HG03432 (cell line): Measurements from ENCODE around the gene SCYGR8.
"Not testable (repeated sequence)": the region's sequence is repeated elsewhere in the genome, so short reads cannot be mapped to it uniquely, and the experiment has no call there.

Experiments
- ATAC-seq: cut with Tn5 transposase; IDR thresholded peaks from one replicate; pipeline ENCODE4 v1.9.1; 2021; ENCODE audit warnings: mild to moderate bottlenecking, moderate library complexity; ENCODE audit not compliant: unreplicated experiment

The SCYGR8 gene, protein sequence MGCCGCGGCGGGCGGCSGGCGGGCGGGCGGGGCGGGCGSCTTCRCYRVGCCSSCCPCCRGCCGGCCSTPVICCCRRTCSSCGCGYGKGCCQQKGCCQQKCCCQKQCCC

DNA sequence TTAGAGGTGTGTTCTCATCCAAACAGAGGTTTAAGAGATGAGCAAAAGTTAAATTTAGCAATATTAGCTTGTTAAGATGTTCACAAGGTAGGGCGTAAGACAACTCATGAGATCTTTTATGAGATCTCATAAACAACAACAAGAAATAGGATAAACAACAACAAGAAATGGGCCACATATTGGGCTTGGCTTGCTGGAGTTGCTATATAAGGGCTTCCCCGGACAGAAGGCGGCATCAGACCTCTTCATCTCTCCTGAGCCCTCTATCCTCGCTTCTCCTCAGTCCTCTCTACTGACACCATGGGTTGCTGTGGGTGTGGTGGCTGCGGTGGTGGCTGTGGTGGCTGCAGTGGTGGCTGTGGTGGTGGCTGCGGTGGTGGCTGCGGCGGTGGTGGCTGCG, at the start of gene SCYGR8:
TSS of gene SCYGR8 (plus strand) at position 301 of the 400 bp plus-strand sequence. CDS start at position 301, 0 bp downstream.
- no peak for ATAC-seq

DNA sequence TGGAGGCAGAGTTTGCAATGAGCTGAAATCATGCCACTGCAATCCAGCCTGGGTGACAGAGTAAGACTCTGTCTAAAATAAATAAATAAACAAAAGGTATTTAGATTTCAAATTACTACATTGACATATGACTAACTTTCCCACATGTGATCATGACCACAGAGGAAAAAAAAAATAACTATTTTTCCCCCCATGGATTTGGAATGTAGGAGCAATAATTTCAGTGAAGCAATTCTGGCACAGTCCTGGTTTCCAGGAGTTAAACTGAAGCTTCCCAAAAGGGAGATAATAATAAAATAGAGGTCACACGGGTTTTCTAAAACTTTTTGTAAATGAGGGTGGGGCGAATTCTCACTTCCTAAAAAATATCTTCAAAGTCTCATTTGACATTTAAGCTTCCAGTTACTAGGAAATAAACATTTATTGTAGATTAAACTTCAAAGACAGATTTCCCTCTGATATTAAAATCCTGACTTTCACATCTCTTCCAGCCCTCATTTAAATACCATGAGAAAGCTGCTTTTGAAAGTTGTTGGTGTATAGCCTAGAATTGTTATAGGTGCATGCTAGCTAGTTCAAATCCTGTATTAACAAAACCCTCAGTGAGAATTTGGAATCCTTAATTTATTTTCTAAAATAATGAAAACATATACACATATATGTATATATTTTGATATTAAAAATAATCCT, 48.6 kb upstream of the SCYGR8 start:
- ATAC-seq, result no peak

DNA sequence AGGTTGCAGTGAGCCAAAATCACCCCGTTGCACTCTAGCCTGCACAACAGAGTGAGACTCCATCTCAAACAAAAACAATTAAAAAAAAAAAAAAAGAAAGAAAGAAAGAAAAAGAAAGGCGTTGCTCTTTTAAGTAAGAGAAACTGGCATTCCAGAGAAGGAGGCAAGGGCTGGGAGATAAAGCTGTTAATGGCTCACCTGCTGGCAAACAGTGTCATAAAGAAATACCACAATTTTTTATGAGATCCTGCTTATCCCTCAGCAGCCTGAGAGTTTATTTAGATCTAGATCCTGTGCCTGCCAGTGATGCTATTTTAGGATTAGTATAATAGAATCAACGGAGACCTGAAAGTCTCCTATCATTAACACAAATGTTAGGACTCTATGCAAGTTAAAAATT, 44.1 kb upstream of the SCYGR8 start:
- ATAC-seq, result no peak

DNA sequence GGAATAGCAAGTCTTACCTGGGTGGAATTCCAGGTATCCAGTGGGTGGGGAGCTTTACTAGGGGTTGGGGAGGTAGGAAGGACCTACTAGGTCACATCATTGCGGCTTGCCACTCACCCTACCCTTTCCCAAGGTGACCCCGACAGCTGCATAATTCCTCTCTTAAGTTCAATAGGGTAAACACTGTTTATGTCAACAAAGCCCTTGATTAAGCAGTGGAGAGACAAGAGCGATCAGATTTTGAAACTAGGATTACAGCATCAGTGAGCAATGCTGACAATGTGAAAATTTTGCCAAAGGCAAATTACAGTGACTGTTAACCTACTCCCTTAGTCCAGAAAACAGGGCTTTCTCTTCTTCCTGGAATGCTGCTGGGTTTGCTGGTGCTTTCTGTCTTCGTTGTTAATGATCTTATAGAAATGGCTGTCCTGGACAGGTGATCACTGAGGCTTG, 42.4 kb upstream of the SCYGR8 start:
- ATAC-seq, result no peak

DNA sequence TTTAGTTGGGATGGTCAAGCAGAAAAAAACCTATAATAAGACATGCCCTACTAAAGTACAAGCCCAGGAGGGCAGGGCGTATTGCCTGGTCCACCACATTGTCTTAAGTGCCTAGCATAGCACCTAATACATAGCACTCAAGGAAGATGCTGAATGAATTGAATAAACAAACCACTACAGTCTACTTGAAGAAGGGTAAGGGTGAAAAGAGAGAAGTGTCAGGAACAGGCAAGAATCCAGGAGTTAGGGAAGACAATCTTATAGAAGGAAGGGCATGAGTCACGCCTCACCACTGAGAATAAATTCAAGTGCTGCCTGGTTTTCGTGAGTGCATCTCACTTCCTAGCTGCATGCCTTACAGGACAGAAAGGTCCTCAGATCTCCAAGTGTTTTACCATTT, 41.7 kb upstream of the SCYGR8 start:
- no peak for ATAC-seq

DNA sequence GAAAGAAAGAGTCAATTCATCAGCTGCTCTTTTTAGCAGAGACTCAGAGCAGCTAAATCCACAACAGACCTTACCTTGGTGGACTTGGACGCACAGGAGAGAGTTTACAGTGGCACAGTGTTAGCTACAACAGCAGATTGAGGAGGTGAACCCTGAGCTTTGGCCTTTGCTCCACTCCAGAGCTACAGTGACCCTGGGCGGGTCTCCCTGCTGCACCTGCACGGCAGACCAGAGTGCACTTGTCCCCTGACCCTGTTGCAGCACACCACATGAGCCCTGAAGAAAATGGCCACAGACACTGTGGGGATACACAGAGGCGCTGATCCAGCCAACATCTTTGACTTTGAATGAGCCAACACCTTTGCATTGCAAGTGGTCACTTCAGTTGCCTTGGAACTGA, 38.8 kb upstream of the SCYGR8 start:
- ATAC-seq, result no peak

DNA sequence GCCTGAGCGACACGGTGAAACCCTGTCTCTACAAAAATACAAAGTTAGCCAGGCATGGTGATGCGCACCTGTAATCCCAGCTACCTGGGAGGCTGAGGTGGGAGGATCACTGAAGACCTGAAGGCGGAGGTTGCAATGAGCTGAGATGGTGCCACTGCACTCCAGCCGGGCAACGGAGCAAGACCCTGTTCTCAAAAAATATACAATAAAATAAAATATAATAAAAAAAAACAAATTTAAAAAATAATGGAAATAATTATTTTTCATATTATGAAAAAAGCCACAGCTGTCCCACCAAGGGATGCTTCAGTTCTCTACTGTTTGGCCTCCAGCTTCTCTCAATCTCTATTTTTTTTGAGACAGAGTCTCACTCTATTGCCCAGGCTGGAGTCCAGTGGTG, 38.3 kb upstream of the SCYGR8 start:
- ATAC-seq, result no peak

DNA sequence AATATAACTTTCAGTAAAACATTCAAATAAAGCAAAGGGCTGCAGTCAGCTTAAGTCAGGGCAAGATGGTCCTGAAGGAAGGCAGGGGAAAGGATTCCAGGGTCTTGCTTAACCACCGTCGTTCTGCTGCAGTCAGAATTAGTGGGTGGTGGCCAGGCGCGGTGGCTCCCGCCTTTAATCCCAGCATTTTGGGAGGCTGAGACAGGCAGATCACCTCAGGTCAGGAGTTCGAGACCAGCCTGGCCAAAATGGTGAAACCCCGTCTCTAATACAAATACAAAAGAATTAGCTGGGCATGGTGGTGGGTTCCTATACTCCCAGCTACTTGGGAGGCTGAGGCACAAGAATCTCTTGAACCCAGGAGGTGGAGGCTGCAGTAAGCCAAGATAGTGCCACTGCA, 34.7 kb upstream of the SCYGR8 start:
- no peak for ATAC-seq

DNA sequence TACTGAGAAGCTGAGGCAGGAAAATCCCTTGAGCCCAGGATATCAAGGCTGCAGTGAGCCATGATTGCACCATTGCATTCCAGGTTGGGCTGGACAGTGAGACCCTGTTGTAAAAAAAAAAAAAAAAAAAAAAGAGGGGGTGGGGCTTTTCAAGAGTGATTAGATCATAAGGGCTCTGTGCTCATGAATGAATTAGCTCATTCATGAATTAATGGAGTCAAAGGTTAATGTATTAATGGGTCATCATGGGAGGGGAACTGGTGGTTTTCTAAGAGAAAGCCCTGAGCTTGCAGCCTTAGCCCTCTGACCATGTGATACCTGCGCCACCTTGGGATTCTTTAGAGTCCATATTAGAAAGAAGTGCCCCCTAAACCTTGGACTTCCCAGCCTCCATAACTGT, 32.4 kb upstream of the SCYGR8 start:
- ATAC-seq, result no peak

DNA sequence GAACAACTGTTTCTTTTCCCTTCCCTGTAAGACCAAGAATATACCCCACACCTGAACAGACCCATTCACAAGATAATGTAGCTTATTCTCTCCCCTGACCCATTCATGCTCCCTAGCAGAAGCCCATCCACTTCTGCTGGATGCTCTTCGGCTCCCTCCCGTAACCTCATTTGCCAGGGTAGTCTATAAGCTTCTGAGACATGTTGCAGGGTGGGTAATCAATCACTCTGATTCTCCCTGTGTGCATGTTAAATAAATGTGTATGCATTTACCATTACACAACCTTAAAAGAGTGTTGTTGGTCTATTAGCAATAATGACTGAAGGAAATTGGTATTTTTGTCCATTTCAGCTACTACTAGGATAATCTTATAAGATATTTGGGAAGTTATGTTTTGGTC, 29.2 kb upstream of the SCYGR8 start:
- ATAC-seq, result no peak

DNA sequence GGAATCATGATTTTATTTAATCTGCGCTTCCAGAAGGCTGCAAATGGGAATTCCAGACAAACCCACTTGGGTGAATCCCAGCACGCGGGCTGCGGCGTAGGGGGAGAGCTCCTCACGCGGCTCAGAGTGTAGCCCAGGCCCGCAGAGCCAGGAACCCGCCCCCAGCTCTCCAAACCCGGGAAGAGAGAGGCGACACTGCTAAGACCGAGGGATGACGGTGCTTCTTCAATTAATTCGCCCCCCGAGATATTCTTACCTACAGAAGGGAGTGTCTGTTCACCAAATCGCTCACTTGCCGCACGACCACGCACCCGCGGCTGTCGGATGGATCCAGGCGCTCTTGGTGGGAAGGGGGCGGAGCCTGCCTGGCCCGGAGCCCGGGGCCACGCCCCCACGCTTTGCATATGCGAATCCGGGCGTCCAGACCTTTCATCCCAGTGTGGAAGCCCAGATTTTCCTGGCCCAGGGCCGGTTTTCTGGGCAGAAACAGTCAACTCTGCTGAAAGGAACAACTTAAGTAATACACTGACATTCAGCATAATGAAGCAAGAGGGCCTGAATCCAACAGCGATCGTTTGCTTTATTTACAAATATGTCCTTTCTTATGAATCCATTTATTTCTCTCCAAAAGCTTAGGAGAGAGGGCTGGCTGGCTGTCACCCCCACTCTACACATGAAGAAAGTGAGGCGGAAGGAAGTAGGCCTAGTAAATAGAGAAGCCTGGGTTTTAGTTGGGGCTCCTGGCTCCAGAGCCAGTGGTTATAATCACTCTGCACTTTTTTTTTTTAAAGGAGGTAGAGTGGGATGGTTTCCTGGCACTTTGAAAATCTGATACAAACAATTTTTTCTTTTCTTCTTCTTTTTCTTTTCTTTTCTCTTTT, 27.8 kb upstream of the SCYGR8 start, which contains the start of gene SLC19A3:
TSS of gene SLC19A3 (minus strand) at position 342 of the 881 bp plus-strand sequence. CDS start 15,710 bp downstream, outside the sequence.
- no peak for ATAC-seq

DNA sequence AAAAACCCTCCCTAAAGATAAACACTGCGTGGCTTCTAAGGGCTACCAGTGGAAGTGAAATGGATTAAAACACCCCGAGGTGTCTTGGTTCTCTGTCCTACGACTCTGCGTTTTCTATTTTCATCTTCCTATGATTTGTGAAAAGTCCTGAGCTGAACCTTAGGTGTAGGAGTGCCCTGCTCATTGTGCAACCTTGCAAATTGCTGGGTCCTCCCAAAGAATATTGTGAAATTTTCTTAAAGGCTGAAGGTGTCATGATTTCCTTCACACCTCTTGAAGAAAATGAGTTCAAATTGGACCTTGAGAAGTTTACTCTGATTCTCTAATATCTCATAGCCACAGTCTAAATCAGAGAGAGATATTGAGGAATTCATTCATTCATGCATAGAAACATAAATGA, 26.1 kb upstream of the SCYGR8 start:
- no peak for ATAC-seq

DNA sequence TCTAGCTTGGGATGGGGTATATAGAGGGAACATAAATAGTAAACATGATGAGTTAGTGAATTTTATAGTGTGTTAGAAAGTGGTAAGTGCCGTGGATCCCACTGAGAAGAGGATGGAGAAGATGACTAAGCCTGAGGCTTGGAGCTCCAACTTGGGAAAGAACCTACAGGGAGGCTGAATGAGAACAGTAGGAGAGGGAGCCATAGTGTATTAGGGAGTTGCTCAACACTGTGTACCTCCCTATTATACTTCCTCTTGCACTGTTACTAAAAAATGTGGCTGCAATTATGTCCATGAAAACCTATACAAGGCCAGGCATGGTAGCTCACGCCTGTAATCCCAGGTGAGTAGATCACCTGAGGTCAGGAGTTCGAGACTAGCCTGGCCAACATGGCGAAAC, 25.0 kb upstream of the SCYGR8 start:
- no peak for ATAC-seq

DNA sequence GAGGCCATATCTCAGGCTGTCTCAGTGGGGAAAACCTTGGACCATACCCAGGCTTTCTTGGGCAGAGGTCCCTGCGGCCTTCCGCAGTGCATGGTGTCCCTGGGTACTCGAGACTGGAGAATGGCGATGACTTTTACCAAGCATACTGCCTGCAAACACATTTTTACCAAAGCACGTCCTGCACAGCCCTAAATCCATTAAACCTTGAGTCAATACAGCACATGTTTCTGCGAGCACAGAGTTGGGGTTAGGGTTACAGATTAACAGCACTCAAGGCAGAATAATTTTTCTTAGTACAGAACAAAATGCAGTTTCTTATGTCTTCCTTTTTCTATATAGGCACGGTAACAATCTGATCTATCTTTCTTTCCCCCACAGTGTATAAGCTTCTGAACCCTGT, 22.9 kb upstream of the SCYGR8 start:
- ATAC-seq, result not testable (repeated sequence)

DNA sequence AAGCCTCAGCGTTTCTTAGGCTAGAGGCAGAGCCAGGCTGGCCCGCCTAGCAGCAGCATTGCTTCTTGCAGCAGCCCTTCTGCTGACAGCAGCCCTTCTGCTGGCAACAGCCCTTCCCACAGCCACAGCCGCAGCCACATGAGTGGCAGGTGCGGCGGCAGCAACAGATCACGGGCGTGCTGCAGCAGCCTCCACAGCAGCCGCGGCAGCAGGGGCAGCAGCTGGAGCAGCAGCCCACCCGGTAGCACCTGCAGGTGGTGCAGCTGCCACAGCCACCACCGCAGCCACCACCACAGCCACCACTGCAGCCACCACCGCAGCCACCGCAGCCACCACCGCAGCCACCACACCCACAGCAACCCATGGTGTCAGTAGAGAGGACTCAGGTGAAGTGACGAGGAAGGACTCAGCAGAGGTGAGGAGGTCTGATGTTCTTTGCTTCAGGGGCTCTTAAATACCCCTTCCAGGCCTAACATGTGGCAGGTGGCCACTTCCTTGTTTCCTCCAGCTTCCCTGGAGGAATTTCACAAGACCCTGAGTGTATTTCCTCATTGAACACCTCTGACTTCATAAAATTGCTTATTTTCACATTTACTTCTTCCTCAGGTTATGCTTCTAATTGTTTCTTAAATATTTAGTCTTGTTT, 21.2 kb upstream of the SCYGR8 start, which contains the start of gene SCYGR6:
TSS of gene SCYGR6 (minus strand) at position 364 of the 646 bp plus-strand sequence. CDS start at position 364, 0 bp downstream.
- no peak for ATAC-seq

DNA sequence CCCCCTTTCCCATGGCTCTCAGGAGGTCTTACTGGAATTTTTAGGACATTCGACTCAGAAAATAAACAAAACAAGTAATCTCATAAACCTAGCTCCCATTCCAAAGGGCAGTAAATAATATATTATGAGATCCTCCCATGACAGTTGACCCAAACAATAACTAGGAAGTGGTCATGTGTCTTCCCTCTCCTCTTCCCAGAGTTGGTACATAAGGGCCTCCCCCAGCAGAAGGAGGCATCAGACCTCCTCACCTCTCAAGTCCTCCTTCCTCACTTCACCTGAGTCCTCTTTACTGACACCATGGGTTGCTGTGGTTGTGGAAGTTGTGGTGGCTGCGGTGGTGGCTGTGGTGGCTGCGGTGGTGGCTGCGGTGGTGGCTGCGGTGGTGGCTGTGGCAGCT, 17.7 kb upstream of the SCYGR8 start, which contains the start of gene SCYGR7:
TSS of gene SCYGR7 (plus strand) at position 301 of the 400 bp plus-strand sequence. CDS start at position 301, 0 bp downstream.
- ATAC-seq, result no peak

DNA sequence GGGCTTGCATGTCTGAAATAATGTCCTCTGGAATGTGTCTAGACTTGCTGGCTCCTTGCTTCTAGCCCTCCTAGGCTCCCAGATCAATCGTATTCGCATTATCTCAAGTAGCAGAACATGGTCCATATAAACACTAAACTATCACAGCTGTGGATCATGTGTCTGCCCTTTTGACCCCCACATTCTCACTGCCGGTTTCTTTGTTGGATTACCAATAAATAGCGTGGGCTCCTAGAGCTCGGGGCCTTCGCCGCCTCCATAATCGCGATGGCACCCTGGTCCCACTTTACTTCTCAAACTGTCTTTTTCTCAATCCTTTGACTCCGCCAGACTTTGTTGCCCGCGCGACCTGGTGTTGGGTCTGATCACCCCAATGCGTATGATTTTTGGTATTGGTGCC, 6.3 kb upstream of the SCYGR8 start:
- ATAC-seq, result no peak

DNA sequence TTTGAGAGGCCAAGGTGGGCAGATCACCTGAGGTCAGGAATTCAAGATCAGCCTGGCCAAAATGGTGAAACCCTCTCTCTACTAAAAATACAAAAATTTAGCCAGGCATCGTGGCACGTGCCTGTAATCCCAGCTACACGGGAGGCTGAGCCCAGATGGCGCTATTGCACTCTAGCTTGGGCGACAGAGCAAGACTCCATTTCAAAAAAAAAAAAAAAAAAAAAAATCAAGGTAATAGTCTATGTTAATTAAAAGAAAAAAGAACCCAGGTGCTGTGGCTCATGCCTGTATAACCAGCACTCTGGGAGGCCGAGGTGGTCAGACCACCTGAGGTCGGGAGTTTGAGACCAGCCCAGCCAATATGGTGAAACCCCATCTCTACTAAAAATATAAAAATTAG, 5.0 kb upstream of the SCYGR8 start:
- ATAC-seq, result not testable (repeated sequence)

DNA sequence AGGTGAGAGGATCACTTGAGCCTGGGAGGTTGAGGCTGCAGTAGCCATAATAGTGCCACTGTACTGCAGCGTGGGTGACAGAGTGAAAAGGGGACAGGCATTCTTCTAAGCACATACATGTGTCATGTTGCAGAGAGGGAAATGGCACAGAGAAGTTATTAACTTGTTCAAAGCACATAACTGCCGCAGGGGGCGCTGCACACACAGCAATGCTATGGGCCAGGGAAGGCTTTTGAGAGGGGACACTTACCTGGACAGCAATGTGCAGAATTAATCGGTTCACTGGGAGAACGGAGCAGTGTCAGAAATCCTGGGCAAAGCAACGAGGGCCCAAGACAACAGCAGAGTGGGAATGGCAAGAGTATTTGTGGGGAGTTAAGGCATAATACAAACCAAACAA, 2.4 kb downstream of the SCYGR8 start:
- ATAC-seq, result no peak

DNA sequence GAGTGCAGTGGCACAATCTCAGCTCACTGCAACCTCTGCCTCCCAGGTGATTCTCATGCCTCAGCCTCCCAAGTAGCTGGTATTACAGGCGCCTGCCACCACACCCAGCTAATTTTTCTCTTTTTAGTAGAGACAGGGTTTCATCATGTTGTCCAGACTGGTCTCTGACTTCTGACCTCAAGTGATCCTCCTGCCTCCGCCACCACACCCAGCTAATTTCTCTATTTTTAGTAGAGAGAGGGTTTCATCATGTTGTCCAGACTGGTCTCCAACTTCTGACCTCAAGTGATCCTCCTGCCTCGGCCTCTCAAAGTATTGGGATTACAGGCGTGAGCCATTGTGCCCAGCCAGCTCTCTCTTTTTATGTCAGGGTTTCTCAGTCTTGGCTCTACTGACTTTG, 10.6 kb downstream of the SCYGR8 start:
- ATAC-seq, result not testable (repeated sequence)
